GM21576 (cell line): ENCODE data around the gene HEPACAM.
"Not testable (repeated sequence)": the region's sequence is repeated elsewhere in the genome, so short reads cannot be mapped to it uniquely, and the experiment has no call there.

Experiments used
- ATAC-seq: cut with Tn5 transposase; IDR thresholded peaks from one replicate; pipeline ENCODE4 v1.9.1; 2021; ENCODE audit warnings: mild to moderate bottlenecking, moderate library complexity; ENCODE audit not compliant: unreplicated experiment

HEPACAM gene, protein sequence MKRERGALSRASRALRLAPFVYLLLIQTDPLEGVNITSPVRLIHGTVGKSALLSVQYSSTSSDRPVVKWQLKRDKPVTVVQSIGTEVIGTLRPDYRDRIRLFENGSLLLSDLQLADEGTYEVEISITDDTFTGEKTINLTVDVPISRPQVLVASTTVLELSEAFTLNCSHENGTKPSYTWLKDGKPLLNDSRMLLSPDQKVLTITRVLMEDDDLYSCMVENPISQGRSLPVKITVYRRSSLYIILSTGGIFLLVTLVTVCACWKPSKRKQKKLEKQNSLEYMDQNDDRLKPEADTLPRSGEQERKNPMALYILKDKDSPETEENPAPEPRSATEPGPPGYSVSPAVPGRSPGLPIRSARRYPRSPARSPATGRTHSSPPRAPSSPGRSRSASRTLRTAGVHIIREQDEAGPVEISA

DNA sequence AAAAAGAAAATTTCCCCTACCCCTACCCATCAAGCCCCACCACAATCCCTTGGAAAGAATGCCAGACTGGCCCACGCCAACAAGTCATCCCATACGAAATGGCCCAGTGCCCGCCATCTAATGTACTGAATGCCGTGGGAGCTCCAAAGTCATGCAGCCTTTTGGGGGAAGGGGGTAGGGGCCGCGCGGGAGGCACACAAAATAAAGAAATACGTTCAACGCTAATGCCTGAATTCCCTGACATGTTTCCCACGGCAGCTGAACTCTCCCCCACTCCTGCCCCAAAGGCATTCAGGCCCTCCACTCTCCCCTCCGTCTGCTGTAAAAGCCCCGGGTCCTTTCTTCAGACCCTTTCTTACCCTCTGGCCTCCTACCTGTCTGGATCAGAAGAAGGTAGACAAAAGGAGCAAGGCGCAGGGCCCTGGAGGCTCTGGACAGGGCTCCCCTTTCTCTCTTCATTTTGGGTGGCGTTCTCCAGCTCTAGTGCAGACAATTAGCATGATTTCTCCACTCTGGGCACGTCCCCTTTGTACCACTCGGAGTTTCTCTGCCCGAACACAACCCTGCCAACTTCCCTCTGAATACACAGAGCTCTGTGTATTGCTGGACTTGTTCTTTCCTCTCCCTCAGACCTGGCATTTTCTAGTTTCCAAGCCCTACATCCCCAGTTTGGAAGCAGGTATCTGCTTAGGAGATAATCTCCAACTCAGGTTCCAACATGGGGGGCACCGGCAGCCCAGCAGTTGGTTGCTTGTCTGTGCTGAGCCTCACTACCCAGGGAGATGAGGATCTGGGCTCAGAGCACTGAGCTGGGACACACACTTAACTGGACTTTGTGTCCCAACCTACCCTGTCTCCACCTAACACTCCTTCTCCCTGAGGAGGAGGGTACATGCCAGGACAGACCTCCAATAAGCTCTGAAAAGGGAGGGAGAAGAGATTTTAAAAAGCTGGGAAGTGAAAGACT, at the start of gene HEPACAM:
HEPACAM (minus strand) TSS at position 500 of the 967 bp plus-strand sequence; CDS start at position 459, 41 bp downstream.
- ATAC-seq = no peak

GRCh38 chr11:124984512-124984854, 48.6 kb upstream of the HEPACAM start:
- no peak for ATAC-seq

DNA sequence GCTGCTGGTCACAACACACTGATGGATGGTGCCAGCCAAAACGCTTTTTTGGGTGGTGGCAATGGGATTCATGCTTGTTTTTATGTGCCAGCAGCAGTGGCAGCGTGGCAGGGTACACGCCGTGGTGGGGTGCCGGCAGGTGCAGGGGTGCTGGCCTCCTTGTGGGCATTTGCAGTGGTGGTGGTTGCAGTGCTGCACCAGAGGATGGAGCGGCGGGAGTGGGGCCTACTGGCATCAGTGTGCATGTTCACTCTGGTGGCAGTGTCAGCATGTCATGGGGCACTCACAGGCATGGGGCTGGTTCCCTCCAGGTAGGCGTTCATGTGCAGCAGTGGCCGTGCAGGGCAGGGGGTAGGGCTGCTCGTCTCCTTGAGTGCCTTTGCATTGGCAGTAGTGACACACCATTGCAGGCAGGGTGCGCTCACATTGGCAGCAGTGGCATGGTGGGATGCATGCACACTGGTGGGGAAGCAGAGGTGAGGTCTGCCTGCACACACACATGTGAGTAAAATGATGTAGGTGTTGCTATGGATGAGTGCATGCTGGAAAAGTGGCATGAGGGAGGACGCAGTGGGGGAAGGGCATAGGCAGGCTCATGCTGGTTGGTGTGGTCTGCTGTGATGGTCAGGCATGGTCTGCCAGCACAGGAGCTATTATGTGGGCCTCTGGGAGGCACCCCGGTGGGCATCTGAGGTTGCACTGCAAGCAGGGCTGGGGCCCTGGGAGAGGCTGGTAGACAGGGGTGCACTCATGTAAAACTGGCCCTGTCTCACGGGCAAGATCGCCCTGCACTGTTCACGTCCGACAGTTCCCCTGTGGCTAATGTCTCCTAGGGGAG, 48.0 kb upstream of the HEPACAM start:
- ATAC-seq = no peak

GRCh38 chr11:124982043-124982442, 46.2 kb upstream of the HEPACAM start:
- ATAC-seq = no peak

- ATAC-seq = no peak
Measured at GRCh38 chr11:124978316-124978715, 42.5 kb upstream of the HEPACAM start.

GRCh38 chr11:124977006-124977405, 41.2 kb upstream of the HEPACAM start:
- ATAC-seq = no peak

- no peak for ATAC-seq
Measured at GRCh38 chr11:124976531-124976930, 40.7 kb upstream of the HEPACAM start.

DNA sequence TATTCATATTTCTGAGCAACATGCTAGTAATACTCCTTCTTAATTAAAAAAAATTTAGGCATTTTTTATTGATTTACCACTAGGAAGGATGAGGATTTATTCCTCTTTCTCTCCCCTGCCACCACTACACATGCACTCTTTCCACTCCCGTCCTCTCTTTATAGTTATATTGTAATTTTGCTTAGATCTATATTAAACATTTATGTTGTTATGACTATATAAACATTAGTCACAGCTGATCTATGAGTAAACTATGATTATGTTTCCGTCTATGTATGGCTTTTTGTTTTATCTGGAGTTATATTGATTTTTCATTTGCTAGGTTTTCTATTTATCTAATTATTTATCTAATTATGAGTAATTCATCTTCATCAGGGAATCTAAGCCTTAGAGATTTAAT, 36.0 kb upstream of the HEPACAM start:
- ATAC-seq = no peak

DNA sequence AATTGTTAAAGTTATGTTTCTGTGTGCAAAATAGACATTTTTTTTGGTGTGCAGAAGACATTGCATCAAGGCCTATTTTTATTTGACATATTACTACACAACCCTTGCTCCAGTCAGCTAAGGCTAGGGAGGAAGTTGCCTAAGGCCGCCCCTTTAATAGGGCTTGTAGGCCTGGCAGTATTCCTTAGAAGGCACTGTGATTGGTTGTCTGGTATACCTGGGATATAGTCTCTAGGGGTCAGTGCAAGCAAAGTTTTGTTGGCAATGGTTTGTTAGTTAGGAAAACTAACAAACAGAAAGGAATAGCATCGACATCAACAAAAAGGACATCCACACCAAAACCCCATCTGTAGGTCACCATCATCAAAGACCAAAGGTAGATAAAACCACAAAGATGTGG, 35.1 kb upstream of the HEPACAM start:
- ATAC-seq = no peak

- not testable (repeated sequence) for ATAC-seq
Measured at GRCh38 chr11:124968197-124968596, 32.4 kb upstream of the HEPACAM start.

- peak; percentile 73 for ATAC-seq
Measured at GRCh38 chr11:124961972-124962609, 26.2 kb upstream of the HEPACAM start.

DNA sequence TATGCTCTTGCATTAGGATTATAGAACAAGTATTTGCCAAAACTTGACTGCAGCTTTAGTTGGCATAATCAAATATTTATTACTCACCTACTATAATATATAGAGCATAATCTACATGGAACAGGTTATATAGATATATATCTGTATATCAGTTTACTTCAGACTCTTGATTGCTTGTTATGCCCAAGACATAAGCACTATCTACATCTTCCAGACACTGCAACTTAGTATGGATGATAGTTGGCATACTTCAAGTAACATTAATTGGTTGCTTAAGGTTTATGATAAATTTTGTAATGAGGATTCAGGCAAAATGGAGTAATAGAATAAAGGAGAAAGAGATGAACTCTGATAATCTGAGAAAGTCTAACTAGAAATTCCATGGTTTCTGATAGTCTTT, 19.2 kb upstream of the HEPACAM start:
- ATAC-seq = no peak

DNA sequence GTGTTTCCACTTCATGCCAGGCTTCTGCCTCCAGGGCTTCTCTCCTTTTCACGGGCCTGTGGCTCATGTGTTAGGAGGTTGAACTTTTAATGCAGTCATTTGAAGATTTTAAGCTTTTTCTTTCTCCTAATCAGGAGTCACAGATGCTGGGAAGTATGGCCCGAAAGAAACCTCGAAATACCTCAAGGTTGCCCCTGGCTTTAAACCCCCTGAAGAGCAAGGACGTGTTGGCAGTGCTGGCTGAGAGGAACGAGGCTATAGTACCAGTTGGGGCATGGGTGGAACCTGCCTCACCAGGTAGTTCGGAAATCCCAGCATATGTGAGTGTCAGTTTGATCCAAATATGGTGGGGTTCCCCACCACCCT, 18.7 kb upstream of the HEPACAM start:
- no peak for ATAC-seq

GRCh38 chr11:124953753-124954589, 18.1 kb upstream of the HEPACAM start, which contains the start of gene CCDC15:
Gene CCDC15 (plus strand): TSS chr11:124954202. CDS start chr11:124954733, 531 bp downstream.
- ATAC-seq = peak; percentile 100

DNA sequence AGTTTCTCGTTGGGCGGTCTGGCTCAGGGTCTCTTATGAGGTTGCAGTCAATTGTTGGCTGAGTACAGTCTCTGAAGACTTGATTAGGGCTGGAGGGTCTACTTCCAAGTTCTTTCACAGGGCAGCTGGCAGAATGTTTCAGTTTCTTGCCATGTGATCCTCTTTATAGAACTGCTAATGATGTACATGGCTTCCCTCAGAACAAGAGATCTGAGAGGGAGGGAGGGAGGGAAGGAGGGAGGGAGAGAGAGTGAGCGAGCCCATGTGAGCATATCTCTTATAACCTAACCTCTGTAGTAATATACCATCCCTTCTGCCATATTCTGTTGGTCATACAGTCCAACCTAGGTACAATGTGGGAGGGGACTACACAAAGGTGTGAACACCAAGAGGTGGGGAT, 15.5 kb upstream of the HEPACAM start:
- ATAC-seq = no peak

DNA sequence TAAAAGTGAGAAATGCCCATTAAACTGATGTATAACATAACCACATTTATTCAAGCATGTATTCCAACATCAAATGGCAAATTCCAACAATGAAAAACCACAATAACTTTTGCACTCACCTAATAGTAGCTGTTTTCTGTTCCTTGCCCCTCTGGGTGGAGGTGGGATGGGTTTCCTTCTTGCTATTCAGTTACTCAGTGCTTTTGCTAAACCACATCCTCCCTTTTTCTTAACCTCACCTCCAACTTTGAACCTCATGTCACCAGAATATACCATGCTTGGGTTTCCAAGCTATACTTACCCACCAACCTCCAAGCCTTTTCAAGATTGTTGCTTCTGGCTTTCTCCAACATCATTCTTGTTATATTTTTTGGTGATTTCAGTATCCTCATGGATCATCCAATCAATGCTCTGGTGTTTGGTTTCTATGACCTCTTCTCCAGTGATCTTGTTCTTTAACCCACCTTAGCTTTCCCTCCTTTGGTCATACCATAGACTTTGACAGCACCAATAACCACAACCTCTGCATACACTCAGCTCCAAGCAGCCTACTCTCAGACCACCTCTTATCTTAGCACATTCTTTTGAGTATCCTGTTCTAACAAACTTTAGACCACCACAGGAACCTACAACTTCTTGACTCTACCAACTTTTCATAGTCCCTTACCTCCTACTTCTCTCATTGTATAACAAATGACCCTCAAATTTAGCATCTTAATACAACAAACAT, 14.9 kb upstream of the HEPACAM start:
- ATAC-seq = no peak

DNA sequence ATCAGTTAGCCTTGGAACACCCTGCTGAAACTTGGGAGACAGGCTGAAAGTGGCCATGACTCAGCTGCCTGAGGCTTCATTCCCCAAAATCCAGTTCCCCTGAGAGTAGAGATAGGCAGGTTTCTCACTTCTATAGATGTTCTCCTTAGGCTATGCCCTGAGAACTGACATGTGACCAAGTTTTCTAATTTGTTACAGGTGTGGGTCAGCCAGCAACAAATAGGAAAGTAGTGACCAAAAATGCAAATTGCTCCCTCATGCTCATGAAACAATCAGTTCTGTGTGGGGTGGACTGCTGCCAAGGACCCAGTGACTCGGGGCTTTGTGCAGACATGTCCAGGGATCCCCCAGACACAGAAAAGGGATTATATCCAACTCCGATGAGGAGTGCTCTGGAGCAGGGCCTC, 10.9 kb upstream of the HEPACAM start:
- ATAC-seq = no peak

DNA sequence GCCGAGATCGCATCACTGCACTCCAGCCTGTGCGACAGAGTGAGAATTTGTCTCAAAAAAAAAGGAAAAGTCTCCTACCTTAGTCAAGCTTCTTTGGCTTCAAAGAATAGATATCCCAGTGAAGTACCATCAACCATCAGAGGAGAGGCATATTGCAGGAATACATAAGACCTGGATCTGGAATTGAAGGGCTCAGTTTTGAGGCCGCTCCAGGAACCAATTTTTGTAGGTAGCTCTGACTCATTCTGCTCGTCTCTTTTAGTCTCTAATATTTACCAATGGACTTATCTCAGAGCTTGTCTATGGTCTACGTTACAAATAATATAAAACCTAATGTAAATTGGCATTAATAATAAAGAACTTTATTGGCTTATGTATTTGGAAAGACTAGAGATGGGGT, 10.0 kb upstream of the HEPACAM start:
- no peak for ATAC-seq

DNA sequence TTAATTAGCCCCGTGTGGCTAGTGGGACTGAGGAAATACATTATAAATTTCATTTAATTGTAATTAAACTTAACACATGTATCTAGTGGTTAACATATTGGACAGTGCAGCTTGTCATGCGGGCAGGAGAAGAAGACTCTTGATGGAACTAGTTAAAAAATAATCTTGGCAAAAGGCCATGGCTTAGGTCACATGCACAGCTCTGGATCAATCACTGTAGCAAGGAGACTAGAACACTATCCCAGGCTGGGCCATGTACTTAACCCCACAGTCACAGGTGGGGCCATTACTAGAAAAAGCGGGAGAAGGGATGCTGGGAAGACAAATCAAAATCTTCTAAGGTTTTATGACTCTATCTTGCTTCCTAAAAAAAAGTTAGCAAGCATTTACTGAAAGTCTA, 8.7 kb upstream of the HEPACAM start:
- ATAC-seq = no peak
